SK-N-SH (cell line): ENCODE results near the gene UGP2. TPM values are rescaled to one million over a fixed set of nuclear protein-coding genes. Genes with fewer than 3 reads are reported as not detected.

Source experiments
- CTCF ChIA-PET: fragments of 300-600, 350-600 bp; formaldehyde crosslinking; extraction: SDS; loops from one replicate; lab custom pipeline; 2021; lab: Yijun Ruan, JAX
- POLR2A ChIA-PET: fragments of 350-600 bp; sonication (Branson Sonifier 250); formaldehyde crosslinking; extraction: SDS; loops from one replicate; lab custom pipeline; 2020; ENCODE audit warnings: antibody characterized with exemption, inconsistent platforms; lab: Yijun Ruan, JAX
- DNase-seq: peaks from one replicate; pipeline ENCODE4 v3.0.0; 2012
- H2AFZ ChIP-seq: fragments of 200-600 bp; sonication (generic); 2 replicates; pipeline ENCODE4 v1.8.1; 2016; ENCODE audit warnings: antibody characterized with exemption, mild to moderate bottlenecking, low read depth
- H3F3A ChIP-seq: fragments of 200-600 bp; sonication (generic); replicated peaks from 2 replicates; pipeline ENCODE3; 2016; ENCODE audit warnings: antibody characterized with exemption, mild to moderate bottlenecking; ENCODE audit not compliant: insufficient read depth
- H3K27ac ChIP-seq, 2 experiments: fragments of 200-500 bp in 1 of 2; fragments of 200-600 bp in 1 of 2; sonication (Bioruptor generic) in 1 of 2; sonication (generic), shearing (Covaris generic) in 1 of 2; 2 replicates each; pipeline versions ENCODE4 v1.5.1 to v1.6.1; 2014 to 2016; ENCODE audit warnings: low read depth in 2 of 2, inconsistent platforms in 1 of 2, low read length in 1 of 2, mild to moderate bottlenecking in 1 of 2, mixed read lengths in 1 of 2
- H3K27me3 ChIP-seq: fragments of 200-600 bp; sonication (generic), shearing (Covaris generic); 2 replicates; pipeline ENCODE4 v1.6.1; 2016; ENCODE audit warnings: mixed run types; ENCODE audit not compliant: insufficient read depth
- H3K36me3 ChIP-seq, 2 experiments: fragments of 200-500 bp in 1 of 2; fragments of 200-600 bp in 1 of 2; sonication (Bioruptor generic) in 1 of 2; sonication (generic) in 1 of 2; replicated peaks in 1 of 2; 2 replicates each; pipeline versions ENCODE3 to v1.5.1; 2014 to 2016; ENCODE audit warnings: low read length in 1 of 2, mild to moderate bottlenecking in 1 of 2; ENCODE audit not compliant: insufficient read depth in 2 of 2, control insufficient read depth in 1 of 2
- H3K4me1 ChIP-seq, 2 experiments: fragments of 200-500 bp in 1 of 2; fragments of 200-600 bp in 1 of 2; sonication (Bioruptor generic) in 1 of 2; sonication (generic), shearing (Covaris generic) in 1 of 2; 2 replicates each; pipeline versions ENCODE4 v1.5.1 to v1.6.1; 2014 to 2016; ENCODE audit warnings: low read depth in 1 of 2, low read length in 1 of 2, mixed run types in 1 of 2; ENCODE audit not compliant: insufficient read depth in 2 of 2, control insufficient read depth in 1 of 2
- H3K4me2 ChIP-seq: fragments of 200-600 bp; sonication (generic), shearing (Covaris generic); 2 replicates; pipeline ENCODE4 v1.6.1; 2017; ENCODE audit warnings: mixed run types
- H3K4me3 ChIP-seq, 2 experiments: fragments of 200-500 bp in 1 of 2; fragments of 200-600 bp in 1 of 2; sonication (Bioruptor generic) in 1 of 2; sonication (generic), shearing (Covaris generic) in 1 of 2; 2 replicates each; pipeline versions ENCODE4 v1.5.1 to v1.8.1; 2014 to 2016; ENCODE audit warnings: low read depth in 2 of 2, inconsistent platforms in 1 of 2, low read length in 1 of 2, mild to moderate bottlenecking in 1 of 2, mixed read lengths in 1 of 2, moderate library complexity in 1 of 2
- H3K79me2 ChIP-seq: fragments of 200-600 bp; sonication (generic); 2 replicates; pipeline ENCODE4 v1.8.1; 2017; ENCODE audit warnings: mild to moderate bottlenecking; ENCODE audit not compliant: insufficient read depth
- H3K9ac ChIP-seq: fragments of 200-600 bp; sonication (generic); 2 replicates; pipeline ENCODE4 v1.6.1; 2017; ENCODE audit warnings: mixed run types
- H3K9me2 ChIP-seq: fragments of 200-600 bp; sonication (generic); 2 replicates; pipeline ENCODE4 v1.6.1; 2017; ENCODE audit warnings: mixed run types
- H3K9me3 ChIP-seq: fragments of 200-600 bp; sonication (generic); 2 replicates; pipeline ENCODE4 v1.6.1; 2017; ENCODE audit warnings: mixed run types, mild to moderate bottlenecking, moderate library complexity
- H4K20me1 ChIP-seq: fragments of 200-600 bp; sonication (generic); 2 replicates; pipeline ENCODE4 v1.6.1; 2017; ENCODE audit warnings: mild to moderate bottlenecking, mixed run types; ENCODE audit not compliant: insufficient read depth
- CHD2 ChIP-seq: fragments of 150-350 bp; IDR thresholded peaks from 2 replicates; pipeline ENCODE4 v1.6.1; 2018; ENCODE audit warnings: low read length; ENCODE audit not compliant: partially characterized antibody
- EP300 ChIP-seq, 2 experiments: IDR thresholded peaks; 2 replicates each; pipeline versions ENCODE4 v1.4.0 to v1.6.1; 2012; ENCODE audit warnings: borderline replicate concordance in 1 of 2, low read depth in 1 of 2, low read length in 1 of 2
- EZH2phosphoT487 ChIP-seq: fragments of 200-600 bp; sonication (generic); IDR thresholded peaks from 2 replicates; pipeline ENCODE4 v1.6.1; 2017; ENCODE audit warnings: low read depth, mixed run types, mild to moderate bottlenecking, antibody characterized with exemption, moderate library complexity, borderline replicate concordance
- FOXJ3 ChIP-seq: sonication (generic); formaldehyde crosslinking; IDR thresholded peaks from 2 replicates; pipeline ENCODE4 v1.5.1; 2020; ENCODE audit warnings: mild to moderate bottlenecking, missing genetic modification reagents
- GABPA ChIP-seq: IDR thresholded peaks from 2 replicates; pipeline ENCODE4 v1.4.0; 2012; ENCODE audit warnings: low read depth, mild to moderate bottlenecking
- JUND ChIP-seq: IDR thresholded peaks from 2 replicates; pipeline ENCODE4 v1.4.0; 2012
- MXI1 ChIP-seq: IDR thresholded peaks from 2 replicates; pipeline ENCODE4 v1.6.1; 2012; ENCODE audit warnings: mild to moderate bottlenecking, low read depth, low read length, improper control_type of control experiment
- NRF1 ChIP-seq: IDR thresholded peaks from 2 replicates; pipeline ENCODE4 v1.6.1; 2012; ENCODE audit warnings: low read depth, mild to moderate bottlenecking, low read length
- PBX3 ChIP-seq: IDR thresholded peaks from 2 replicates; pipeline ENCODE4; 2012
- RCOR1 ChIP-seq: fragments of 150-350 bp; IDR thresholded peaks from 2 replicates; pipeline ENCODE4 v1.6.1; 2017; ENCODE audit warnings: antibody characterized with exemption, low read length
- TEAD4 ChIP-seq: IDR thresholded peaks from 2 replicates; pipeline ENCODE4 v1.4.0; 2012; ENCODE audit warnings: mild to moderate bottlenecking, borderline replicate concordance; ENCODE audit not compliant: insufficient read depth
- YY1 ChIP-seq: IDR thresholded peaks from 2 replicates; pipeline ENCODE4 v1.4.0; 2012; ENCODE audit warnings: low read depth, mild to moderate bottlenecking
- WGBS: methylation state at CpG from one replicate; pipeline ENCODE4 v1.1.6; 2017; ENCODE audit warnings: low lambda C conversion rate; 5-methylcytosine and 5-hydroxymethylcytosine counted together
- polyA plus RNA-seq, 3 experiments: library from polyadenylated mRNA; depleted of rRNA; stranded (reverse); fragments of >200 nt; gene quantifications; 2 replicates each; pipeline ENCODE4 v1.2.3, GENCODE V29; 2012
- TF ChIP-seq, protein P1 (sequence below): IDR thresholded peaks from 2 replicates; pipeline ENCODE4 v1.4.0; 2012; ENCODE audit warnings: low read depth, borderline replicate concordance

The UGP2 gene
- polyA plus RNA-seq, 1 of the 3 experiments (the other 2 are of a cell fraction) = 30.1 TPM

- no peak for DNase-seq
- Histone ChIP-seq H3K4me1 (no peaks in the 10 kb centered on the region), H3K4me3 (no peak overlapping the region), H3K4me2 (no peak overlapping the region), H3K79me2 (no peaks in the 10 kb centered on the region), H3K9me3 (no peaks in the 10 kb centered on the region), H3K9ac (no peak overlapping the region), H3K9me2 (no peaks in the 10 kb centered on the region), H2AFZ (no peak overlapping the region), H3F3A (peaks cover 7% of the 10 kb centered on the region), H3K36me3 (peaks cover 0 to 3% of the 10 kb centered on the region in 2 experiments), H3K27ac (no peak overlapping the region)
- ChIA-PET POLR2A (no interaction called here), CTCF (interaction anchor here (1.2 kb wide), 1 partner anchor 15 kb away, joined by 3 read pairs; no protein-coding TSS in a partner anchor)
- 93% methylated on average over 3 of the region's 3 CpGs for WGBS
- TF ChIP-seq, protein P1, sequence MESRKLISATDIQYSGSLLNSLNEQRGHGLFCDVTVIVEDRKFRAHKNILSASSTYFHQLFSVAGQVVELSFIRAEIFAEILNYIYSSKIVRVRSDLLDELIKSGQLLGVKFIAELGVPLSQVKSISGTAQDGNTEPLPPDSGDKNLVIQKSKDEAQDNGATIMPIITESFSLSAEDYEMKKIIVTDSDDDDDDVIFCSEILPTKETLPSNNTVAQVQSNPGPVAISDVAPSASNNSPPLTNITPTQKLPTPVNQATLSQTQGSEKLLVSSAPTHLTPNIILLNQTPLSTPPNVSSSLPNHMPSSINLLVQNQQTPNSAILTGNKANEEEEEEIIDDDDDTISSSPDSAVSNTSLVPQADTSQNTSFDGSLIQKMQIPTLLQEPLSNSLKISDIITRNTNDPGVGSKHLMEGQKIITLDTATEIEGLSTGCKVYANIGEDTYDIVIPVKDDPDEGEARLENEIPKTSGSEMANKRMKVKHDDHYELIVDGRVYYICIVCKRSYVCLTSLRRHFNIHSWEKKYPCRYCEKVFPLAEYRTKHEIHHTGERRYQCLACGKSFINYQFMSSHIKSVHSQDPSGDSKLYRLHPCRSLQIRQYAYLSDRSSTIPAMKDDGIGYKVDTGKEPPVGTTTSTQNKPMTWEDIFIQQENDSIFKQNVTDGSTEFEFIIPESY = no peak
- TF ChIP-seq GABPA = no peak
- no peak for TF ChIP-seq RCOR1
- no peak for TF ChIP-seq FOXJ3 (CRISPR knock-in tag)
- TF ChIP-seq, all 33 proteins: peak for 0
- no peaks in the 10 kb centered on the region for H4K20me1 ChIP-seq
- no peaks in the 10 kb centered on the region for H3K27me3 ChIP-seq
Measured at GRCh38 chr2:63796796-63797195, 44.9 kb upstream of the UGP2 start.

DNA sequence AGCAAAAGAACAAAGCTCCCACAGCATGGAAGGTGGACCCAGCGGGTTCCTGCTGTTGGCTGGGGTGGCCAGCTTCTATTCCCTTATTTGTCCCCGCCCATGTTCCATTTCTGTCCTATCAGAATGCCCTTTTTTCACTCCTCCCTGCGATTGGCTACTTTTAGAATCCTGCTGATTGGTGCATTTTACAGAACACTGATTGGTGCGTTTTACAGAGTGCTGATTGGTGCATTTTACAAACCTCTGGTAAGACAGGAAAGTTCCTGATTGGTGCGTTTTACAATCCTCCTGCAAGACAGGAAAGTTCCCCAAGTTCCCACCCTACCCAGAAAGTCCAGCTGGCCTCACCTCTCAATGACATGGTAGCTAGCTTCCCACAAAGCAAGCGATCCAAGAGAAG lies 40.2 kb upstream of the UGP2 start:
- Histone ChIP-seq H3K4me3 (no peak overlapping the region), H3K9me2 (no peaks in the 10 kb centered on the region), H3K4me1 (no peaks in the 10 kb centered on the region), H3K27me3 (no peaks in the 10 kb centered on the region), H2AFZ (no peak overlapping the region), H3K36me3 (no peaks in the 10 kb centered on the region), H3K9me3 (no peaks in the 10 kb centered on the region), H3K4me2 (no peak overlapping the region), H3K9ac (no peak overlapping the region), H3F3A (no peaks in the 10 kb centered on the region), H4K20me1 (no peaks in the 10 kb centered on the region), H3K27ac (no peak overlapping the region), H3K79me2 (no peaks in the 10 kb centered on the region)
- ChIA-PET POLR2A (no interaction called here), CTCF (interaction anchor here (0.9 kb wide), 1 partner anchor 57 kb away, joined by 3 read pairs; no protein-coding TSS in a partner anchor)
- no peak for DNase-seq
- no peak for TF ChIP-seq PBX3
- no peak for TF ChIP-seq JUND
- no peak for TF ChIP-seq YY1
- no peak for TF ChIP-seq MXI1
- no peak for TF ChIP-seq NRF1
- no peak for TF ChIP-seq CHD2
- no peak for TF ChIP-seq TEAD4
- TF ChIP-seq EP300 (IDR thresholded peaks at IDR 0.05; ENCODE audit: borderline replicate concordance in 1 of 2, low read depth in 1 of 2, low read length in 1 of 2) = no peak
- TF ChIP-seq GABPA = no peak
- TF ChIP-seq EZH2phosphoT487 = no peak
- WGBS = 86% methylated on average over 6 of the region's 6 CpGs
